Coronary artery (tissue), 2 donors: ENCODE results near the gene ALG9.

Experiments
- DNase-seq: peaks from one replicate; pipeline ENCODE4 v3.0.0-alpha.2; 2017; ENCODE audit warnings: low spot score
- H3K27ac ChIP-seq, 2 donors: fragments of 200-600 bp; sonication (generic); one replicate each; pipeline ENCODE4 v1.5.1; 2016 to 2019
- H3K4me3 ChIP-seq: fragments of 200-600 bp; sonication (generic); 2 replicates; pipeline ENCODE4 v1.5.1; 2016; ENCODE audit warnings: mild to moderate bottlenecking, moderate library complexity
- TF ChIP-seq, protein P1 (sequence below): fragments of 200-600 bp; sonication (generic); IDR thresholded peaks from one replicate; pipeline ENCODE4 v1.5.1; 2019; ENCODE audit warnings: antibody characterized with exemption

The ALG9 gene

GRCh38 chr11:111835665-111836064, 35.7 kb downstream of the ALG9 start:
- no peak overlapping the region for H3K27ac ChIP-seq
- no peak overlapping the region for H3K4me3 ChIP-seq
- DNase-seq: no peak
- TF ChIP-seq, protein P1, sequence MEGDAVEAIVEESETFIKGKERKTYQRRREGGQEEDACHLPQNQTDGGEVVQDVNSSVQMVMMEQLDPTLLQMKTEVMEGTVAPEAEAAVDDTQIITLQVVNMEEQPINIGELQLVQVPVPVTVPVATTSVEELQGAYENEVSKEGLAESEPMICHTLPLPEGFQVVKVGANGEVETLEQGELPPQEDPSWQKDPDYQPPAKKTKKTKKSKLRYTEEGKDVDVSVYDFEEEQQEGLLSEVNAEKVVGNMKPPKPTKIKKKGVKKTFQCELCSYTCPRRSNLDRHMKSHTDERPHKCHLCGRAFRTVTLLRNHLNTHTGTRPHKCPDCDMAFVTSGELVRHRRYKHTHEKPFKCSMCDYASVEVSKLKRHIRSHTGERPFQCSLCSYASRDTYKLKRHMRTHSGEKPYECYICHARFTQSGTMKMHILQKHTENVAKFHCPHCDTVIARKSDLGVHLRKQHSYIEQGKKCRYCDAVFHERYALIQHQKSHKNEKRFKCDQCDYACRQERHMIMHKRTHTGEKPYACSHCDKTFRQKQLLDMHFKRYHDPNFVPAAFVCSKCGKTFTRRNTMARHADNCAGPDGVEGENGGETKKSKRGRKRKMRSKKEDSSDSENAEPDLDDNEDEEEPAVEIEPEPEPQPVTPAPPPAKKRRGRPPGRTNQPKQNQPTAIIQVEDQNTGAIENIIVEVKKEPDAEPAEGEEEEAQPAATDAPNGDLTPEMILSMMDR: no peak

- Histone ChIP-seq H3K4me3 (no peak overlapping the region), H3K27ac (no peak overlapping the region)
- TF ChIP-seq, protein P1: no peak
- DNase-seq: no peak
Measured at GRCh38 chr11:111834432-111835163, 36.8 kb downstream of the ALG9 start.

DNA sequence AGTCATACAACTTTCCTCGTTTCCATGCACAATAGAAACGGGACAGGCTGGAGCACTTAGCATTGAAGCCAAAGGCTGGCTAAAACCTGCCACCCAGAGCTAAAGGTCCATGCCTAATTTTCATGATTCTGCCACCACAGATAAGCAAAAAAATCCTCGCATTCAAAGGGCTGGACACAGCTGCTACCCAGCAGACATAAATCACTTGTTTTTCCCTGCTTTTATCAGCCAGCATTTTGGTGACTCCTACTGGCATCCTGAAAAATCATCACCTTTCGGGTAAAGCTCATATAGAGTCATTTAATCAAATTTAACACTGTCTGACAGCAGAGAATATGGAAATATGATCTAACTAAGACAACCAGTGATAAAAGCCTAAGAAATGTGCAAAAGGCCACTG, 37.9 kb downstream of the ALG9 start:
- Histone ChIP-seq H3K4me3 (no peak overlapping the region), H3K27ac (no peak overlapping the region)
- TF ChIP-seq, protein P1: no peak
- no peak for DNase-seq

- no peak overlapping the region for H3K27ac ChIP-seq
- H3K4me3 ChIP-seq: no peak overlapping the region
- TF ChIP-seq, protein P1: no peak
- no peak for DNase-seq
Measured at GRCh38 chr11:111829185-111829968, 42.0 kb downstream of the ALG9 start.

- no peak for DNase-seq
- TF ChIP-seq, protein P1: no peak
- no peak overlapping the region for H3K27ac ChIP-seq
- no peak overlapping the region for H3K4me3 ChIP-seq
Measured at GRCh38 chr11:111826322-111826950, 44.9 kb downstream of the ALG9 start.

GRCh38 chr11:111823629-111824028, 47.8 kb downstream of the ALG9 start:
- Histone ChIP-seq H3K4me3 (no peak overlapping the region), H3K27ac (no peak overlapping the region)
- no peak for DNase-seq
- TF ChIP-seq, protein P1: no peak
